CD4-positive, alpha-beta T cell (primary cell): Measurements from ENCODE around the gene EVA1A. TPM values are rescaled to one million over a fixed set of nuclear protein-coding genes. Genes with fewer than 3 reads are reported as not detected.

Source experiments
- ATAC-seq: fragments of 200-7000 bp; cut with Tn5 transposase; one replicate; pipeline ENCODE4 v1.10.0; 2022; ENCODE audit warnings: mild to moderate bottlenecking; ENCODE audit not compliant: poor library complexity
- CTCF ChIA-PET: fragments of 350-600 bp; sonication (Branson Sonifier 250); formaldehyde crosslinking; loops from one replicate; lab custom pipeline; 2021; ENCODE audit warnings: antibody characterized with exemption, inconsistent platforms; lab: Charles Lee
- POLR2A ChIA-PET: fragments of 350-600 bp; sonication (Branson Sonifier 250); formaldehyde crosslinking; loops from one replicate; lab custom pipeline; 2021; ENCODE audit warnings: antibody characterized with exemption, inconsistent platforms; lab: Charles Lee
- DNase-seq, 14 experiments: peaks; one replicate each; pipeline ENCODE4 v3.0.0-alpha.2; 2013 to 2020; ENCODE audit warnings: mixed read lengths in 2 of 14
- H3K27ac ChIP-seq, 2 donors: one replicate each; pipeline versions ENCODE4 v1.5.1 to v1.7.0; 2013; ENCODE audit warnings: low read length in 2 of 2, low read depth in 1 of 2, mild to moderate bottlenecking in 1 of 2
- H3K27me3 ChIP-seq, 2 experiments: 1 replicate in 1 of 2; 2 replicates in 1 of 2; pipeline versions ENCODE4 v1.6.1 to v1.7.0; 2013; ENCODE audit warnings: low read length in 2 of 2, control low read depth in 1 of 2, mild to moderate bottlenecking in 1 of 2, moderate library complexity in 1 of 2; ENCODE audit not compliant: insufficient read depth in 2 of 2, control insufficient read depth in 1 of 2
- H3K36me3 ChIP-seq: one replicate; pipeline ENCODE4 v1.6.1; 2013; ENCODE audit warnings: low read length, control low read depth; ENCODE audit not compliant: insufficient read depth
- H3K4me1 ChIP-seq: one replicate; pipeline ENCODE4 v1.6.1; 2013; ENCODE audit warnings: low read length, control low read depth; ENCODE audit not compliant: insufficient read depth
- H3K4me3 ChIP-seq: one replicate; pipeline ENCODE4 v1.5.1; 2013; ENCODE audit warnings: mild to moderate bottlenecking, low read length, moderate library complexity
- H3K9me3 ChIP-seq, 2 experiments: 1 replicate in 1 of 2; 2 replicates in 1 of 2; pipeline versions ENCODE4 v1.6.1 to v1.7.0; 2013; ENCODE audit warnings: low read length in 2 of 2, mild to moderate bottlenecking in 2 of 2, control low read depth in 1 of 2, moderate library complexity in 1 of 2; ENCODE audit not compliant: control insufficient read depth in 1 of 2, insufficient read depth in 1 of 2
- H3K27ac Mint-ChIP-seq: one replicate; pipeline ENCODE4 v1.8.0; 2020; ENCODE audit warnings: mixed read lengths
- H3K27me3 Mint-ChIP-seq: one replicate; pipeline ENCODE4 v1.8.0; 2021; ENCODE audit warnings: mixed read lengths
- H3K36me3 Mint-ChIP-seq: one replicate; pipeline ENCODE4 v1.8.0; 2021; ENCODE audit warnings: low read depth, mixed read lengths
- H3K4me1 Mint-ChIP-seq: one replicate; pipeline ENCODE4 v1.8.0; 2021; ENCODE audit warnings: low read depth, mixed read lengths
- H3K4me3 Mint-ChIP-seq: one replicate; pipeline ENCODE4 v1.8.0; 2020; ENCODE audit warnings: mild to moderate bottlenecking, mixed read lengths
- H3K9me3 Mint-ChIP-seq: one replicate; pipeline ENCODE4 v1.8.0; 2020; ENCODE audit warnings: mixed read lengths
- CTCF ChIP-seq: fragments of 200-600 bp; IDR thresholded peaks from one replicate; pipeline ENCODE4 v1.8.0; 2022; ENCODE audit warnings: antibody characterized with exemption, mild to moderate bottlenecking
- intact Hi-C, 2 experiments: fragments of 100-400 bp; cut with DNase I in 1 of 2; cut with micrococcal nuclease in 1 of 2; formaldehyde crosslinking; loops; one replicate each; pipeline versions ENCODE4 v1.15.1 to v1.9.0; 2023 to 2025; cut with DNase I, micrococcal nuclease
- total RNA-seq, 174 experiments: library from RNA in 2 of 174; stranded (reverse) in 2 of 174; gene quantifications; one replicate each; pipeline ENCODE4 v1.2.3 and lab custom pipeline; 2021 to 2026

The EVA1A gene
- total RNA-seq, 2 experiments from 2014 or later = not detected

GRCh38 chr2:75506101-75506697 lies 54.5 kb downstream of the EVA1A start:
- H3K9me3 ChIP-seq = peaks cover 0 to 5% of the 10 kb centered on the region in 2 experiments
- no peak overlapping the region for H3K27ac ChIP-seq
- no peaks in the 10 kb centered on the region for H3K4me1 ChIP-seq
- no peaks in the 10 kb centered on the region for H3K27me3 ChIP-seq
- no peak for ATAC-seq
- H3K36me3 Mint-ChIP-seq = no peaks in the 10 kb centered on the region
- intact Hi-C loops = no loop called here
- H3K4me3 Mint-ChIP-seq = no peak overlapping the region
- no peak for DNase-seq
- no peak overlapping the region for H3K27ac Mint-ChIP-seq
- no peaks in the 10 kb centered on the region for H3K4me1 Mint-ChIP-seq
- CTCF ChIA-PET = no interaction called here
- no peaks in the 10 kb centered on the region for H3K36me3 ChIP-seq
- peaks cover 8% of the 10 kb centered on the region for H3K9me3 Mint-ChIP-seq
- H3K4me3 ChIP-seq = no peak overlapping the region
- no peak for TF ChIP-seq CTCF
- POLR2A ChIA-PET = no interaction called here
- H3K27me3 Mint-ChIP-seq = peaks cover 3% of the 10 kb centered on the region

- DNase-seq = no peak
- CTCF ChIA-PET = no interaction called here
- no peaks in the 10 kb centered on the region for H3K4me1 Mint-ChIP-seq
- no peak overlapping the region for H3K27ac ChIP-seq
- TF ChIP-seq CTCF = no peak
- H3K4me1 ChIP-seq = no peaks in the 10 kb centered on the region
- no peak overlapping the region for H3K27ac Mint-ChIP-seq
- H3K4me3 Mint-ChIP-seq = no peak overlapping the region
- peaks cover 8% of the 10 kb centered on the region for H3K9me3 Mint-ChIP-seq
- intact Hi-C loops = no loop called here
- no peak for ATAC-seq
- peaks cover 0 to 5% of the 10 kb centered on the region in 2 experiments for H3K9me3 ChIP-seq
- POLR2A ChIA-PET = no interaction called here
- H3K36me3 Mint-ChIP-seq = no peaks in the 10 kb centered on the region
- peaks cover 3% of the 10 kb centered on the region for H3K27me3 Mint-ChIP-seq
- no peaks in the 10 kb centered on the region for H3K27me3 ChIP-seq
- no peak overlapping the region for H3K4me3 ChIP-seq
- no peaks in the 10 kb centered on the region for H3K36me3 ChIP-seq
Measured at GRCh38 chr2:75505012-75505411, 55.7 kb downstream of the EVA1A start.

GRCh38 chr2:75503048-75503607 lies 57.6 kb downstream of the EVA1A start:
- Mint-ChIP-seq H3K27ac (no peak overlapping the region), H3K4me1 (no peaks in the 10 kb centered on the region), H3K4me3 (no peak overlapping the region), H3K27me3 (peaks cover 3% of the 10 kb centered on the region), H3K9me3 (no peaks in the 10 kb centered on the region), H3K36me3 (no peaks in the 10 kb centered on the region)
- CTCF ChIA-PET = no interaction called here
- H3K4me1 ChIP-seq = no peaks in the 10 kb centered on the region
- no peak for DNase-seq
- H3K27ac ChIP-seq = no peak overlapping the region
- TF ChIP-seq CTCF = no peak
- intact Hi-C loops = no loop called here
- H3K27me3 ChIP-seq = no peaks in the 10 kb centered on the region
- POLR2A ChIA-PET = no interaction called here
- no peak for ATAC-seq
- H3K36me3 ChIP-seq = no peaks in the 10 kb centered on the region
- no peak overlapping the region for H3K4me3 ChIP-seq
- no peaks in the 10 kb centered on the region for H3K9me3 ChIP-seq
